OCI-LY3 (cell line): Measurements from ENCODE around the gene TAF3.

ENCODE experiments used
- H2AFZ ChIP-seq: fragments of 200-600, 300-600 bp; shearing (Covaris generic); 2 replicates; pipeline ENCODE4 v1.6.0; 2014; ENCODE audit warnings: antibody characterized with exemption, low read depth, low read length
- H3K27ac ChIP-seq: fragments of 200-600, 300-600 bp; sonication (generic); 2 replicates; pipeline ENCODE4 v1.5.1; 2014; ENCODE audit warnings: mild to moderate bottlenecking, low read length, moderate library complexity, mixed read lengths
- H3K27me3 ChIP-seq: fragments of 200-600, 300-600 bp; sonication (generic); 2 replicates; pipeline ENCODE4 v1.6.1; 2014; ENCODE audit warnings: low read depth, low read length, mixed read lengths
- H3K36me3 ChIP-seq: fragments of 200-600, 300-600 bp; sonication (generic); replicated peaks from 2 replicates; pipeline ENCODE3; 2014; ENCODE audit warnings: low read depth, low read length, mixed read lengths
- H3K4me1 ChIP-seq: fragments of 300-600, 200-600 bp; sonication (generic); 2 replicates; pipeline ENCODE4 v1.6.1; 2014; ENCODE audit warnings: low read length, mixed read lengths
- H3K4me2 ChIP-seq: fragments of 200-600, 300-600 bp; sonication (generic); 2 replicates; pipeline ENCODE4 v1.6.1; 2014; ENCODE audit warnings: low read length, mixed read lengths
- H3K4me3 ChIP-seq: fragments of 300-600, 200-600 bp; sonication (generic); 2 replicates; pipeline ENCODE4 v1.5.1; 2014; ENCODE audit warnings: antibody characterized with exemption, mild to moderate bottlenecking, low read length, moderate library complexity
- H3K79me2 ChIP-seq: fragments of 300-600, 200-600 bp; shearing (Covaris generic); 2 replicates; pipeline ENCODE4 v1.6.1; 2014; ENCODE audit warnings: mild to moderate bottlenecking, low read length, mixed read lengths
- H3K9ac ChIP-seq: fragments of 300-600, 200-600 bp; shearing (Covaris generic); 2 replicates; pipeline ENCODE4 v1.6.0; 2014; ENCODE audit warnings: mild to moderate bottlenecking, low read length, moderate library complexity
- H3K9me3 ChIP-seq: fragments of 200-600, 300-600 bp; shearing (Covaris generic); 2 replicates; pipeline ENCODE4 v1.6.1; 2014; ENCODE audit warnings: low read length, mixed read lengths; ENCODE audit not compliant: insufficient read depth
- H4K20me1 ChIP-seq: fragments of 200-600, 300-600 bp; sonication (generic); 2 replicates; pipeline ENCODE4 v1.6.1; 2016; ENCODE audit warnings: low read length, mixed read lengths; ENCODE audit not compliant: insufficient read depth
- EZH2phosphoT487 ChIP-seq: fragments of 200-600 bp; shearing (Covaris generic); IDR thresholded peaks from 2 replicates; pipeline ENCODE4 v1.6.1; 2018; ENCODE audit warnings: antibody characterized with exemption, mixed run types, low read depth
- TF ChIP-seq, protein P1 (sequence below): fragments of 200-600, 300-600 bp; sonication (generic); IDR thresholded peaks from 2 replicates; pipeline ENCODE4 v1.5.1; 2014; ENCODE audit warnings: antibody characterized with exemption, low read length, low read depth

The TAF3 gene

DNA sequence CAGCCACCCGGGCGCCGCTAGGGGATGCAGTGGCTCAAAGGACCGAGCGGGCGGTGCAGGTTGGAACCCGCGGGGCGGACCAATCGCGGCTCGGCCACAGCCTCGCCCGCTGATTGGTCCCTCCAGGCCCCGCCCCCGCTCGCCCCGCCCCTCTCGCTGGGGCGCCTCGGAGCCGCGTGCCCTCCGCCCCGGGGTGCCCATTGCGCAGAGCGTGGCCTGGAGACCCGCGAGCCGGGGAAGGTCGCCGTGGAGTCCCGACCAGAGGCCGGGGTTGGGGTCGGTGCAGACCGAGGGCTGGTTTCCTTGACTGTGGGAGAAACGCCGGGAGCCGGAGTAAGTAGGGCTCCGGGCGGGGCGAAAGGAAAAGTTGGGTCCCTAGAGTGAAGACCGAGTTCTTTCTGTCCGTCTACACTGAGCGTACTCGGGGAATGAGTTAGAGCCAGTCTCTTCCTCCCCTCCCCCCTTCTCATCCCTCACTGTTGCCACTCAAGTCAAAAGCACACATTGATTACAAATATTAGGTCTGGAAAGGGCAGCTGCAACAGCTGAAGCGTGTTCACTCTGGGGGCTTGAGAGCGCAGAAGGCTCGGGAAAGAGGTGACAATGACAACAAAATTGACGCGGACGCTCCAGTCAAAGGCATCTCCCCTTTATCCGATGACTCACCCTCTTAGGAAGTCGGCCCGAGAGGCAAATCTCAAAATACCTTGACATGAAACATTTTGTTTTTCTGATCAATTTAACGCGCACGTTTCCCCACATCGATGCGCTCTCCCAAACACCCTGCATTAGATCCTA is 235.3 kb downstream of the TAF3 start:
- H3K79me2 ChIP-seq: no peaks in the 10 kb centered on the region
- no peaks in the 10 kb centered on the region for H3K9me3 ChIP-seq
- no peak overlapping the region for H2AFZ ChIP-seq
- no peak overlapping the region for H3K9ac ChIP-seq
- no peak for TF ChIP-seq EZH2phosphoT487
- TF ChIP-seq, protein P1, sequence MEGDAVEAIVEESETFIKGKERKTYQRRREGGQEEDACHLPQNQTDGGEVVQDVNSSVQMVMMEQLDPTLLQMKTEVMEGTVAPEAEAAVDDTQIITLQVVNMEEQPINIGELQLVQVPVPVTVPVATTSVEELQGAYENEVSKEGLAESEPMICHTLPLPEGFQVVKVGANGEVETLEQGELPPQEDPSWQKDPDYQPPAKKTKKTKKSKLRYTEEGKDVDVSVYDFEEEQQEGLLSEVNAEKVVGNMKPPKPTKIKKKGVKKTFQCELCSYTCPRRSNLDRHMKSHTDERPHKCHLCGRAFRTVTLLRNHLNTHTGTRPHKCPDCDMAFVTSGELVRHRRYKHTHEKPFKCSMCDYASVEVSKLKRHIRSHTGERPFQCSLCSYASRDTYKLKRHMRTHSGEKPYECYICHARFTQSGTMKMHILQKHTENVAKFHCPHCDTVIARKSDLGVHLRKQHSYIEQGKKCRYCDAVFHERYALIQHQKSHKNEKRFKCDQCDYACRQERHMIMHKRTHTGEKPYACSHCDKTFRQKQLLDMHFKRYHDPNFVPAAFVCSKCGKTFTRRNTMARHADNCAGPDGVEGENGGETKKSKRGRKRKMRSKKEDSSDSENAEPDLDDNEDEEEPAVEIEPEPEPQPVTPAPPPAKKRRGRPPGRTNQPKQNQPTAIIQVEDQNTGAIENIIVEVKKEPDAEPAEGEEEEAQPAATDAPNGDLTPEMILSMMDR: no peak
- H3K36me3 ChIP-seq: no peaks in the 10 kb centered on the region
- no peaks in the 10 kb centered on the region for H4K20me1 ChIP-seq
- no peak overlapping the region for H3K4me2 ChIP-seq
- H3K4me3 ChIP-seq: no peak overlapping the region
- no peak overlapping the region for H3K27ac ChIP-seq
- no peaks in the 10 kb centered on the region for H3K27me3 ChIP-seq
- peaks cover 21% of the 10 kb centered on the region for H3K4me1 ChIP-seq

DNA sequence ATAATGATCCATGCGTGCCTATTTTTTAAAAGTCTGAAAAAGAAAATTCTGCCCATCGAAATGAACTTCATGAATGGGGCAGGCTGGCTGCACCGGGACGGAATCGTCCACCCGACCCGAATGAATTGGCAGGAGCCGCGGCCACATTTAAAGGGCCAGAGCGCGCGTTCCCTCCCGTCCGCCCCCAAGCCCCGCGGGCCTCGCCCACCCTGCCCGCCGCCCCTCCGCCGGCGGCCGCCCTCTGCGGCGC is 235.9 kb downstream of the TAF3 start:
- H3K9ac ChIP-seq: no peak overlapping the region

DNA sequence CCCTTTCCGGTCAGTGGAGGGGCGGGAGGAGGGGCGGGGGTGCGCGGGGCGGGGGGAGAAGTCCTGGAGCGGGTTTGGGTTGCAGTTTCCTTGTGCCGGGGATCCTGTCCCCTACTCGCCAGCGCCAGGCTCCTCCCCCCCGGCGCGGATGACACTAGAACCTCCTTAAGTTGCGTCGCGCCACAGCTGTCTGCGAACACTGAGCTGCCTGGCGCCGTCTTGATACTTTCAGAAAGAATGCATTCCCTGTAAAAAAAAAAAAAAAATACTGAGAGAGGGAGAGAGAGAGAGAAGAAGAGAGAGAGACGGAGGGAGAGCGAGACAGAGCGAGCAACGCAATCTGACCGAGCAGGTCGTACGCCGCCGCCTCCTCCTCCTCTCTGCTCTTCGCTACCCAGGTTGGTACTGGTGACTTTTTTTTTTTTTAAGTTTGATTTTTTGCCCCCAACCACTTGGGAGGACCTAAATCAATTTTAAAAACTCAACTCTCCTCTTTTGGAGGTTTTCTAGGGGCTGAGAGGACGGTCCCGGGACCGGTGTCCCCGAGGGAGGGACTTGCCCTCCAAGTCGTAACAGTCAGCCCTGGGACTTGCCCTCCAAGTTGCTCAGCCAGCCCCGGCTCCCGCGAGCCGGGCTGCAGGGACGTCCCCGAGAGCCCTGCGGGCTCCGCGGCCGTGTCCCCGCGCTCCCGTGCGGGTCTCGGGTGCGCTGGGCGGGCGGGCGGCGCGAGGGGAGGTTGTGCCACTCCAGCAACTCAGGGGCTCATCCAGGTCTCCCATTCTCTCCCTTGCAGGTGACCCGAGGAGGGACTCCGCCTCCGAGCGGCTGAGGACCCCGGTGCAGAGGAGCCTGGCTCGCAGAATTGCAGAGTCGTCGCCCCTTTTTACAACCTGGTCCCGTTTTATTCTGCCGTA is 236.4 kb downstream of the TAF3 start, which contains the start of gene GATA3:
GATA3 (plus strand) TSS at position 195 of the 914 bp plus-strand sequence. CDS start 968 bp downstream, outside the sequence.
- no peak within 1 kb of the TSS for H3K9ac ChIP-seq
- H3K9me3 ChIP-seq: no peaks in the 10 kb centered on the region
- H3K27me3 ChIP-seq: no peaks in the 10 kb centered on the region
- TF ChIP-seq, protein P1: no peak
- TF ChIP-seq EZH2phosphoT487: no peak
- no peaks in the 10 kb centered on the region for H4K20me1 ChIP-seq
- no peaks in the 10 kb centered on the region for H3K36me3 ChIP-seq
- H3K4me3 ChIP-seq: no peak within 1 kb of the TSS
- H3K79me2 ChIP-seq: no peaks in the 10 kb centered on the region
- H3K4me2 ChIP-seq: no peak within 1 kb of the TSS
- H2AFZ ChIP-seq: no peak within 1 kb of the TSS
- peaks cover 13% of the 10 kb centered on the region; the same call in 1 of the 2 replicates for H3K4me1 ChIP-seq
- no peak within 1 kb of the TSS for H3K27ac ChIP-seq

More for the DNA sequence above, 235.9 kb downstream of the TAF3 start:
- no peak overlapping the region for H3K27ac ChIP-seq
- H3K27me3 ChIP-seq: no peaks in the 10 kb centered on the region
- H3K36me3 ChIP-seq: no peaks in the 10 kb centered on the region
- TF ChIP-seq, protein P1: no peak
- H3K9me3 ChIP-seq: no peaks in the 10 kb centered on the region
- no peak overlapping the region for H3K4me3 ChIP-seq
- H4K20me1 ChIP-seq: no peaks in the 10 kb centered on the region
- no peak overlapping the region for H3K4me2 ChIP-seq
- no peak overlapping the region for H2AFZ ChIP-seq
- peaks cover 16% of the 10 kb centered on the region for H3K4me1 ChIP-seq
- H3K79me2 ChIP-seq: no peaks in the 10 kb centered on the region
